Effector memory CD8-positive, alpha-beta T cell (primary cell): ENCODE data around the gene CHN2.

ENCODE experiments used
- ATAC-seq: fragments of 150-1000 bp; cut with Tn5 transposase; replicated peaks from 2 replicates; pipeline ENCODE4 v1.10.0; 2021; ENCODE audit warnings: mild to moderate bottlenecking, moderate library complexity
- DNase-seq, 3 experiments: peaks; one replicate each; pipeline ENCODE4 v3.0.0; 2021
- H3K27ac Mint-ChIP-seq, 2 donors: one replicate each; pipeline ENCODE4 v1.8.0; 2022; ENCODE audit warnings: mild to moderate bottlenecking in 2 of 2, mixed read lengths in 2 of 2, moderate library complexity in 2 of 2
- H3K27me3 Mint-ChIP-seq, 2 donors: one replicate each; pipeline ENCODE4 v1.8.0; 2022; ENCODE audit warnings: mixed read lengths in 2 of 2
- H3K36me3 Mint-ChIP-seq: one replicate; pipeline ENCODE4 v1.8.0; 2022; ENCODE audit warnings: mild to moderate bottlenecking, moderate library complexity, mixed read lengths; ENCODE audit not compliant: insufficient read depth
- H3K4me1 Mint-ChIP-seq, 2 donors: one replicate each; pipeline ENCODE4 v1.8.0; 2022; ENCODE audit warnings: low read depth in 2 of 2, mixed read lengths in 2 of 2
- H3K4me3 Mint-ChIP-seq, 2 donors: one replicate each; pipeline ENCODE4 v1.8.0; 2022; ENCODE audit warnings: mild to moderate bottlenecking in 2 of 2, mixed read lengths in 2 of 2, moderate library complexity in 2 of 2
- H3K9me3 Mint-ChIP-seq, 2 donors: one replicate each; pipeline ENCODE4 v1.8.0; 2022; ENCODE audit warnings: mixed read lengths in 2 of 2

Gene CHN2

DNA sequence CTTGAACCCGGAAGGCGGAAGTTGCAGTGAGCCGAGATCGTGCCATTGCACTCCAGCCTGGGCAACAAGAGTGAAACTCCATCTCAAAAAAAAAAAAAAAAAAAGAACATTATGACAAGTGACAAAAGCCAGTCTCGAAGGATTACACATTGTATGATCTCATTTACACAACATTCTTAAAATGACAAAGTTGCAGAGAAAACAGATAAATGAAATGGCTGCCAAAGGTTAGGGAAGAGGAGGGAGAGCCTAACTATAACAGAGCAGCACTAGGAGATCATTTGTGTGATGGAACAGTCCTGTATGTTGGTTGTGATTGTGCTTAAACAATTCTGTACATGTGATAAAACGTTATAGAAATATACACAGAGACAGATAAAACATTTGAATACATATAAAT lies 32.0 kb upstream of the CHN2 start:
- DNase-seq, result no peak
- Mint-ChIP-seq H3K4me1 (no peaks in the 10 kb centered on the region), H3K36me3 (no peaks in the 10 kb centered on the region), H3K4me3 (no peak overlapping the region), H3K27me3 (peaks cover 17 to 27% of the 10 kb centered on the region in 2 donors), H3K9me3 (peaks cover 0 to 9% of the 10 kb centered on the region in 2 donors), H3K27ac (no peak overlapping the region)
- ATAC-seq, result no peak

DNA sequence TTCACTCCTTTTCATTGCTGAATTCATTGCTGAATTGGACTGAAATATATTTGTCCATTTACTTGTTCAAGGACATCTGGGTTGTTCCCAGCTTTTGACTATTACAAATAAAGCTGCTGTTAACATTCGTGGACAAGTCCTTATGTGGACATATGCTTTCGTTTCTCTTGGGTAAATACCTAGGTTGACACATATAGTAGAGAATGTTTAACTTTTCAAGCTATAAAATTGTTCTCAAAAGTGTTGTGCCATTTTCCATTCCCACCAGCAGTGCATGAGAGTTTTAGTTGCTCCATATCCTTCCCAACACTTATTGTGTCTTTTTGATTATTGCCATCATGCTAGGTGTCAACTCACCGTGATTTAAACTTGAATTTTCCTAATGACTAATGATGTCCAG lies 30.7 kb upstream of the CHN2 start:
- Mint-ChIP-seq H3K27me3 (peaks cover 21 to 27% of the 10 kb centered on the region in 2 donors), H3K9me3 (peaks cover 0 to 9% of the 10 kb centered on the region in 2 donors), H3K4me1 (no peaks in the 10 kb centered on the region), H3K27ac (no peak overlapping the region), H3K36me3 (no peaks in the 10 kb centered on the region), H3K4me3 (no peak overlapping the region)
- DNase-seq (no peak), ATAC-seq (no peak)

DNA sequence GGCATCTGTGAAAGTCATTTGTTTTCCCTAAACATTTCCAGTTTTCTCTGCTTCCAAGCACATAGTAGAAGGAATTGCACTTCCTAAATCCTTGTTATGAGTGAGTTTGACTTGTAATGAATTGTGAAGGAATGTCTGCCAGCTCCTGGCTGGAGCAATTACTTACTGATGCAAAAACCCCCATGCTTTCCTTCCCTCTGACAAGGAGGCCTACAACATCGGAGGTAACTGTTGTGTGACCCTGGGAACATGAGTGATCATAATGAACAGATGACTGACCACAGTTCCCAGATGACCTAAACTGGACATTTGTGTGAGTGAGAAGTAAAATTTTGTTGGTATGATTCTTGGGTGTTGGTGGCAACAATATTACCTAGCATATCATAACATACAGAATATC lies 26.9 kb upstream of the CHN2 start:
- Mint-ChIP-seq H3K27me3 (peaks cover 32% of the 10 kb centered on the region in 2 donors), H3K36me3 (no peaks in the 10 kb centered on the region), H3K4me1 (no peaks in the 10 kb centered on the region), H3K4me3 (no peak overlapping the region), H3K9me3 (peaks cover 0 to 9% of the 10 kb centered on the region in 2 donors), H3K27ac (no peak overlapping the region)
- ATAC-seq (no peak), DNase-seq (no peak)

DNA sequence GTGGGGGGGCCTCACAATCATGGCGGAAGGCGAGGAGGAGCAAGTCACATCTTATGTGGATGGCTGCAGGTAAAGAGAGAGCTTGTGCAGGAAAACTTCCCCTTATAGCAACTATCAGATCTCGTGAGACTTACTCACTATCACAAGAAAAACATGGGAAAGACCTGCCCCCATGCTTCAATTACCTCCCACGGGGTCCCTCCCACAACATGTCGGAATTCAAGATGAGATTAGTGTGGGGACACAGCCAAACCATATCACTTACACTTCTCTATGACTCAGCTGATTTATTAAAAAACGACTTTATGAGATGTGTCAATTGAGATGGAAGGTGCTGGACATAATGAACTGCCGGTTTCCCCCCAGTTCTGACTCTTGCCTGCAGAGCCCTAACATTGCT lies 23.8 kb upstream of the CHN2 start:
- H3K4me1 Mint-ChIP-seq, result no peaks in the 10 kb centered on the region
- peaks cover 0 to 9% of the 10 kb centered on the region in 2 donors for H3K9me3 Mint-ChIP-seq
- H3K27ac Mint-ChIP-seq, result no peak overlapping the region
- peaks cover 28 to 32% of the 10 kb centered on the region in 2 donors for H3K27me3 Mint-ChIP-seq
- ATAC-seq (no peak), DNase-seq (no peak)
- H3K36me3 Mint-ChIP-seq, result no peaks in the 10 kb centered on the region
- H3K4me3 Mint-ChIP-seq, result no peak overlapping the region

DNA sequence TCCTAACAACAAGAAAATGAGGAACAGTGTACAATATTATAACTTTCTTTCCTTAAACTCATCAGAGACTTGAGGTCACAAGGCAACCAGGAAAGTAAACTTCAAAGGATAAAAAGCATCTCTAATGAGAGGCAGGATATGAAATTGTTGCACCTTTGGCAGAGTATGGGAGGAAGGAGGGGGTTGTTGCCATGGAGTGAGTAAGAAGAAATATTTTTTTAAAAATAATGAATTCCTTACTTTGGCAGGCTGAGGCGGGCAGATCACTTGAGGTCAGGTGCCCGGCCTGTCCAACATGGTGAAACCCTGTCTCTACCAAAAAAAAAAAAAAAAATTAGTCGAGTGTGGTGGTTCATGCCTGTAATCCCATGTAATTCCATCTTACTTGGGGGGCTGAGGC lies 21.1 kb upstream of the CHN2 start:
- Mint-ChIP-seq H3K27ac (no peak overlapping the region), H3K27me3 (peaks cover 25 to 27% of the 10 kb centered on the region in 2 donors), H3K36me3 (no peaks in the 10 kb centered on the region), H3K4me1 (peaks cover 5 to 6% of the 10 kb centered on the region in 2 donors), H3K4me3 (no peak overlapping the region), H3K9me3 (no peaks in the 10 kb centered on the region)
- ATAC-seq (no peak), DNase-seq (no peak)

DNA sequence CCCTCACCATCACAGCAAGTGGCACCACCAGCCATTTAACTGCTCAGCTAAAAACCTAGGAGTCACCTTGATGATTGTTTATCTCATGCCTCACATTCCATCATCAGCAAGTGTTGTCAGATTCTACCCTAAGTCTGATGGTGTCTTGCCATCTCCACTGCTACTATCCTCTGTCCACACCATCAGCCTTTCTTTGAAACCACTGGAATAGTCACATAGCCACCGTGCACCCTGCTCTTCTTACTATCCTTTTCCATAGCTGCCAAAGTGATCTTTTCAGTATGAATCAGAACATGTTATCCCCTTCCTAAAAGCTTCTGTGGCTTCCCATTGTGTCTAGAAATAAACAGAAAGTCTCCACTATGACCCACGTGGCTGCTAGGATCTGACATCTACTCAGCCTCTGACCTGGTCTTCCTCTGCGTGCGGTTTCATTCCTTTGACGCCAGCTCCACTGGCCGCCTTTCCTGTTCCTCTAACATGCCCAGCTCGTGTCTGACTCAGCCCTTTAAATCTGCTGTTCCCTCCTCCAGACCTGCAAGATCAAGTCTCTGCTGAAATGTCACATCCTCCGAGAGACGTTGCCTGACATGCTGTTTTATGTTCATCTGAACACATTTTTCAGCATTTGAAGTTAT lies 16.5 kb upstream of the CHN2 start:
- Mint-ChIP-seq H3K4me1 (peaks cover 5 to 6% of the 10 kb centered on the region in 2 donors), H3K9me3 (no peaks in the 10 kb centered on the region), H3K36me3 (no peaks in the 10 kb centered on the region), H3K27me3 (peaks cover 8 to 9% of the 10 kb centered on the region in 2 donors), H3K27ac (no peak overlapping the region), H3K4me3 (no peak overlapping the region)
- peak; percentile 54 for ATAC-seq
- no peak for DNase-seq

DNA sequence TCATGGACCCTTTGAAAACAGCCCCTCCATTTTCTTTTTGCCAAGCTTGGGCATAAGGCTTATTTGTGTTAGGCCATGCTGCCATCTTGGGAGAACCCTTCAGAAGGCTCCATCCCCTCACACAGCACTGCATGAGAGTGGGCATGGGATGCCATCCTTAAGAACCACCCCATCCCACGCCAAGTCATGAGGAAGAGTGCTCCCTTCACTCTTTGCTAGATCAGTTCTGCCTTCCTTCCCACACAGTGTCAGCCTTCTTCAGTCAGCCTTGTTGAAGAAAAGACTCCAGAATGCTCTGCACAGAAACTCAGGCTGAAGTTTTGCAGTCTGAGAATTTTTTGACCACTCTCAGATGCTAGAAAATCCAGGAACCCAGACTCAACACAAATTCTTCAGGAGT lies 15.5 kb upstream of the CHN2 start:
- Mint-ChIP-seq H3K4me3 (no peak overlapping the region), H3K27ac (no peak overlapping the region), H3K9me3 (no peaks in the 10 kb centered on the region), H3K36me3 (no peaks in the 10 kb centered on the region), H3K27me3 (peaks cover 8 to 9% of the 10 kb centered on the region in 2 donors), H3K4me1 (peaks cover 5 to 6% of the 10 kb centered on the region in 2 donors)
- no peak for DNase-seq
- ATAC-seq, result no peak

DNA sequence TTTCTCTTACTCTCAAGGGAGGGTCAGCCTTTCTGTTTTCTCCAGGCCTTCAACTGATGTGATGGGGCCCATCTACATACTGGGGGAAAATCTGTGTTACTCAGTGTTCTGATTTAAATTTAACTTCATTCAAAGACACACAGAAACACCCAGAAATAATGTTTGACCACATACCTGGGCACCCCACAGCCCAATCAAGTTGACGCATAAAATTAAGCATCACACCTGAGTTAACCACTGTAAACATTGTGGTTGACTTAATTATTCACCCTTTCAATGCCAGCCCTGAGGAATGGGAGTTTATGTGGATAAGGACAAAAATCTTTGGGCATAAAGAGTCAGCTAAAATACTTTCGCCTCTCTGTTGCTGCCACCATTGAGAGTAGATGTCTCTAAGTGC lies 10.0 kb upstream of the CHN2 start:
- no peak overlapping the region for H3K4me3 Mint-ChIP-seq
- ATAC-seq, result no peak
- peaks cover under 1 to 1% of the 10 kb centered on the region in 2 donors for H3K4me1 Mint-ChIP-seq
- DNase-seq, result no peak
- no peak overlapping the region for H3K27ac Mint-ChIP-seq
- no peaks in the 10 kb centered on the region for H3K36me3 Mint-ChIP-seq
- H3K9me3 Mint-ChIP-seq, result no peaks in the 10 kb centered on the region
- peaks cover 0 to 2% of the 10 kb centered on the region in 2 donors for H3K27me3 Mint-ChIP-seq

DNA sequence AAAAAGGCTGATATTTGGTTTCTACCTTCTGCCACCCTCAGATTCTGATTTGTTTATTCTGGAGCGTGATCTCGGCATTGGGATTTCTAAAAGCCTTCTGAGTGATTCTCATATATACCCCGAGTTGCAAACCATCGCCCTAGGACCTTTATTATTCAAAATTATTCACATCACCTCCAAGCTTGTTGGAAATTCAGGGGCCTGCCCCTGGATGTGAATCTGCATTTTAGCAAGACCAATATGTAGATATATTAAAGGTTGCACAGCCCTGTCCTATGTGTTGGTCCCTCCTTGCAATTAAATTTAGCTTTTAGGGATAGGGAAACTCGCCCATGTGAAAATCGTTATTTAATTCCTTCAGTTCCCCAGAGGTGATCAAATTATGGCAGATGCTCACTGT lies 9.0 kb upstream of the CHN2 start:
- DNase-seq (no peak), ATAC-seq (no peak)
- Mint-ChIP-seq H3K4me3 (no peak overlapping the region), H3K27ac (no peak overlapping the region), H3K9me3 (no peaks in the 10 kb centered on the region), H3K36me3 (no peaks in the 10 kb centered on the region), H3K27me3 (peaks cover 0 to 5% of the 10 kb centered on the region in 2 donors), H3K4me1 (peaks cover 5 to 9% of the 10 kb centered on the region in 2 donors)

DNA sequence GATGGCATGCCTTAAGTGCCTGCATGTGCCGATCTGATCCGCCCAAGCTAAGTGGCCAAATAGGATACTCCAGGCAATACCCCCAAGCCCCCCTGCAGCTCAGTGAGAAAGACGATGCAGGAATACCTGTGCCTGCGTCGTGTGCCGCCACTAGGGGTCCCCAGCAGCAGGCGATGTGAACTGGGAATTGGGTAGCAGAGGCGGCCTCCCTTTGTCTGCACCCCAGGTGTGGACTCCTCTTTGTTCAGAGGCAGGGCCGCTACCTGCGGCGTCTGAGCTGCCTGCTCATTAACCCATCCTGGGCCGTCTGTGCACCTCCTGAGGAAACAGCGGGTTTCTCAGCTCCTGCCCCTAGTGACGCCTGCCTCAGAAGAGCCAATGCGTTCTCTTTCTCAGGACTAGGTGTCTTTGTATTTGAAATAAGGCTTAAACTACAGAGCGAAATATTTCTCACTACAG lies 4.8 kb upstream of the CHN2 start:
- Mint-ChIP-seq H3K36me3 (peaks cover 7% of the 10 kb centered on the region), H3K4me3 (no peak overlapping the region), H3K27me3 (peaks cover 0 to 5% of the 10 kb centered on the region in 2 donors), H3K4me1 (peaks cover 9 to 10% of the 10 kb centered on the region in 2 donors), H3K9me3 (no peaks in the 10 kb centered on the region), H3K27ac (no peak overlapping the region)
- DNase-seq (peak; percentile 54 to 66 (median 59)), ATAC-seq (peak; percentile 69)

DNA sequence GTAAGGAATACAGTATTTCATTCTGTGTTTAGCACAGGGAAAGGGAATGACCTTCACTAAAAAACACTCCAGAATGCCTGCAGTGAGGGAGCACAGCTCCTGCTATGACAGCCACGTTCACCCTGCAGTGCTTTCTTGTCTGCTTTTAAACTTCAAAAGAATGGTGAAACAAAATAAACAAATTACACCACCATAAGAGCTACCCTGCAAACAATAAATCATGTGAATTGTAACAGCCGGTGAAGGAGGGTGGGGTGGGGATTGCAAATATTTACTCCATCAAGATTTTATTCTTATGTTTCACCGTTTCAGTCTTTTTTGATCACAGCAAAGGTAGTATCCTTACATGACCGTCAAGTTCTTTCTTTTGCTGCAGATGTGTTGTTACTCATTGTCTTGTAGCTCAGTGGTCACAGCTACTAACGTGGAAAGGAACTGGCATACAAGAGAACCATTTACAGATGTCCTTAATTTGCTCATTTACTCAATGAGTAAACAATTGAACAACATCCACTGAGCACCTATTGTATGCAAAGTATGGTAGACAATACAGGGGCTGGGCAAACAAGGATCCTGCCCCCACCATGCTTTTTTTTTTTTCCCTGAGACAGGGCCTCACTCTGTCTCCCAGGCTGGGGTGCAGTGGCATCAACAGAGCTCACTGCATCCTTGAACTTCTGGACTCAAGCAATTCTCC lies 4.1 kb upstream of the CHN2 start:
- Mint-ChIP-seq H3K4me3 (no peak overlapping the region), H3K36me3 (peaks cover 14% of the 10 kb centered on the region), H3K27ac (no peak overlapping the region), H3K4me1 (peaks cover 11 to 13% of the 10 kb centered on the region in 2 donors), H3K9me3 (no peaks in the 10 kb centered on the region), H3K27me3 (peaks cover 0 to 5% of the 10 kb centered on the region in 2 donors)
- DNase-seq (no peak), ATAC-seq (no peak)

DNA sequence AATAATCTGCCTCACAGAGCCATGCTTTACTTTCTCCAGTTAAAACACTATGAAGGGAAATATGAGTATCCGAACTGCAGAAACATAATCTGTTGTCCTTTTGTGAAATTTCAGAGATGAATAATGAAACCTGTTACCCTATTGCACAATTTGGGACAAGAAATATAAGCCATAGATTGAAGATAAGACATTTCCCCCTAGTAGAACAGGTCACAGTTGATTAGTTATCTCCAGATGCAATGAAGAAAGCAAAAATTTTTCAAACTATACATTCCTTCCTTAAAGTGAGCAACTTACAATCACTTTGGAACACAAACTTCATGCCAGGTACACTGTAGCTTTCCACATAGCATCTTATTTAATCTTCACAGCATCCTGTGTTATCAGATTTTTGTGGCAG lies 2.3 kb upstream of the CHN2 start:
- ATAC-seq (no peak), DNase-seq (no peak)
- H3K36me3 Mint-ChIP-seq, result peaks cover 15% of the 10 kb centered on the region
- no peak overlapping the region for H3K4me3 Mint-ChIP-seq
- H3K27me3 Mint-ChIP-seq, result peaks cover 0 to 5% of the 10 kb centered on the region in 2 donors
- H3K9me3 Mint-ChIP-seq, result no peaks in the 10 kb centered on the region
- H3K27ac Mint-ChIP-seq, result peak overlapping the region; percentile 15 to 57
- peaks cover 22 to 31% of the 10 kb centered on the region in 2 donors for H3K4me1 Mint-ChIP-seq

DNA sequence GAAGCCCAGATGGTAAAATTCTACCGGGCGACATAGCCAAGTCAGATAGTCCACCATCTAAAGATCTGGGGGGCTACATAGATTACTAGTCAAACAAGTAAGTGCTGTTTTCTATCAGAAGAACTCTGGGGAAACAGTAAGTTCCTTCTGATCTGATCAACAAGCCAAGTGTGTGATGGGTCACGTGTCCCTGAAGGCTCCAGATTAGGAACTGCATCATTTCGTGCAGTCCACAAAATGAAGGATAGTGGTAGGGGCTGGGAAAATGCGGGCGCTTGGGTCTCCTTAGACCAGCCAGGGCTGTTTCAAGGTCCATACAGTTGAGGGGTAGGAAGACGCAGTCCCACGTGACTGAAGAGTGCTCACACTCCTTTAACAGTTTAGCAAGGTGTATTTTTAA lies 1.8 kb upstream of the CHN2 start:
- H3K9me3 Mint-ChIP-seq, result no peaks in the 10 kb centered on the region
- ATAC-seq, result no peak
- H3K4me3 Mint-ChIP-seq, result peak overlapping the region in 1 of 2 donors; percentile 94
- no peak for DNase-seq
- H3K4me1 Mint-ChIP-seq, result peaks cover 27 to 36% of the 10 kb centered on the region in 2 donors
- H3K27me3 Mint-ChIP-seq, result peaks cover 0 to 5% of the 10 kb centered on the region in 2 donors
- peak overlapping the region in 1 of 2 donors; percentile 15 for H3K27ac Mint-ChIP-seq
- peaks cover 15% of the 10 kb centered on the region for H3K36me3 Mint-ChIP-seq
